PC-3 (cell line): ENCODE results near the gene ABCC9. TPM values are rescaled to one million over a fixed set of nuclear protein-coding genes. Genes with fewer than 3 reads are reported as not detected.

Experiments used
- ATAC-seq: fragments of 200-7000 bp; cut with Tn5 transposase; 2 replicates; pipeline ENCODE4 v1.9.1; 2020; ENCODE audit warnings: mild to moderate bottlenecking, moderate library complexity
- BruUV-seq: library from RNA; stranded (reverse); fragments of 400-500 nt; replicated peaks from 2 replicates; lab custom pipeline; 2021; lab: Mats Ljungman, UMichigan
- CTCF ChIA-PET: fragments of 300-600 bp; sonication (Branson Sonifier 250); formaldehyde crosslinking; loops from one replicate; lab custom pipeline; 2022; ENCODE audit warnings: antibody characterized with exemption; lab: Charles Lee
- POLR2A ChIA-PET: fragments of 300-600 bp; sonication (Branson Sonifier 250); formaldehyde crosslinking; loops from one replicate; lab custom pipeline; 2022; ENCODE audit warnings: antibody characterized with exemption; ENCODE audit not compliant: unreplicated experiment; lab: Charles Lee
- DNase-seq: peaks from one replicate; pipeline ENCODE4 v3.0.0-alpha.2; 2015
- H2AFZ ChIP-seq: fragments of 300-600 bp; sonication (generic); 2 replicates; pipeline ENCODE4 v1.6.0; 2016; ENCODE audit warnings: antibody characterized with exemption, low read length
- H3F3A ChIP-seq: fragments of 300-600 bp; sonication (generic); one replicate; pipeline ENCODE4 v1.6.0; 2017; ENCODE audit warnings: antibody characterized with exemption, low read length, control low read depth, mild to moderate bottlenecking; ENCODE audit not compliant: unreplicated experiment
- H3K27ac ChIP-seq: fragments of 300-600 bp; sonication (generic); 2 replicates; pipeline ENCODE4 v1.5.1; 2016; ENCODE audit warnings: mild to moderate bottlenecking, low read length
- H3K27me3 ChIP-seq: fragments of 300-600 bp; sonication (generic); 2 replicates; pipeline ENCODE4 v1.6.1; 2016; ENCODE audit warnings: low read length, mixed read lengths
- H3K36me3 ChIP-seq: fragments of 300-600 bp; sonication (generic); 2 replicates; pipeline ENCODE4 v1.6.1; 2016; ENCODE audit warnings: low read depth, mixed run types, low read length, mixed read lengths
- H3K4me1 ChIP-seq: fragments of 300-600 bp; sonication (generic); 2 replicates; pipeline ENCODE4 v1.5.1; 2016; ENCODE audit warnings: low read length; ENCODE audit not compliant: insufficient read depth
- H3K4me2 ChIP-seq: fragments of 300-600 bp; sonication (generic); 2 replicates; pipeline ENCODE4 v1.6.0; 2016; ENCODE audit warnings: low read length
- H3K4me3 ChIP-seq: fragments of 300-600 bp; sonication (generic); 2 replicates; pipeline ENCODE4 v1.5.1; 2016; ENCODE audit warnings: mild to moderate bottlenecking, low read length, mixed read lengths
- H3K79me2 ChIP-seq: fragments of 300-600 bp; sonication (generic); 2 replicates; pipeline ENCODE4 v1.6.1; 2017; ENCODE audit warnings: low read length, mixed read lengths
- H3K9ac ChIP-seq: fragments of 300-600 bp; sonication (generic); 2 replicates; pipeline ENCODE4 v1.6.0; 2016; ENCODE audit warnings: mild to moderate bottlenecking, low read length
- H3K9me2 ChIP-seq: fragments of 300-600 bp; sonication (generic); replicated peaks from 2 replicates; pipeline ENCODE4 v1.6.1; 2016; ENCODE audit warnings: mixed run types, low read length, mixed read lengths
- H3K9me3 ChIP-seq: fragments of 300-600 bp; sonication (generic); 2 replicates; pipeline ENCODE4 v1.6.1; 2016; ENCODE audit warnings: low read length, mixed read lengths
- H4K20me1 ChIP-seq: fragments of 300-600 bp; sonication (generic); 2 replicates; pipeline ENCODE4 v1.6.1; 2016; ENCODE audit warnings: low read length, mixed read lengths
- CTCF ChIP-seq: fragments of 300-600 bp; sonication (generic); conservative IDR thresholded peaks from 2 replicates; pipeline ENCODE4 v1.5.1; 2017; ENCODE audit warnings: antibody characterized with exemption, low read depth, mild to moderate bottlenecking, low read length
- EZH2 ChIP-seq: fragments of 300-600 bp; sonication (generic); IDR thresholded peaks from one replicate; pipeline ENCODE4 v1.6.1; 2017; ENCODE audit warnings: antibody characterized with exemption, mild to moderate bottlenecking, low read length; ENCODE audit not compliant: unreplicated experiment
- EZH2phosphoT487 ChIP-seq: fragments of 300-600 bp; sonication (generic); IDR thresholded peaks from 2 replicates; pipeline ENCODE4 v1.6.1; 2018; ENCODE audit warnings: mild to moderate bottlenecking, antibody characterized with exemption, low read length, borderline replicate concordance
- intact Hi-C: fragments of 100-400 bp; cut with micrococcal nuclease; formaldehyde crosslinking; loops from 2 replicates; pipeline ENCODE4 v1.9.0; 2023
- total RNA-seq: library from RNA; depleted of rRNA; stranded (reverse); fragments of >200 nt; gene quantifications from 2 replicates; pipeline ENCODE4 v1.2.3, GENCODE V29; 2014

ABCC9 gene
- total RNA-seq, 1 experiment from 2014 or later, result 0.33 TPM

DNA sequence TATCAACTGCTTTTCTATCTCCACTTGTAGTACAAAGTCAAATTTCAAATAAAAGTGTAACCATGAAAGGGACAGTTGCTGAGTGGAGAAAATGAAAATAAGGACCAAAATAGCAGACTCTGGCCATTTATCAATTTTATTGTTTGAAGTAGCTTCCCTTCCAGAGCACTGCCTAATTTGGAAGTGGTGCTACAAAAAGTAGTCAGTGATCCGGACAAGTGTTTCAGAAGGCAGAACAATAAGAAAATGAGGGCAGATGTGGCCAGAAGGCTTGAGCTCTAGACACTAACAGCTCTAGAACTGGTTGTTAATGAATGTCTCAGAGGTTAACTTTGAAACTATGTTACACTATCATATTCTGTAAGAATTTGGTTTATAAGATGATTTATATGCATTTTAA lies 48.9 kb downstream of the ABCC9 start:
- Histone ChIP-seq H3K27ac (no peak overlapping the region), H3K9me3 (no peaks in the 10 kb centered on the region), H3K4me3 (no peak overlapping the region), H3K9ac (no peak overlapping the region), H3K4me2 (no peak overlapping the region), H4K20me1 (no peaks in the 10 kb centered on the region), H3K4me1 (no peaks in the 10 kb centered on the region), H3F3A (no peaks in the 10 kb centered on the region), H3K27me3 (no peaks in the 10 kb centered on the region), H3K9me2 (no peaks in the 10 kb centered on the region), H3K79me2 (no peaks in the 10 kb centered on the region), H2AFZ (no peak overlapping the region), H3K36me3 (no peaks in the 10 kb centered on the region)
- DNase-seq (no peak), ATAC-seq (no peak)
- intact Hi-C loops, result no loop called here
- ChIA-PET CTCF (no interaction called here), POLR2A (no interaction called here)
- no TSS peak for BruUV-seq
- TF ChIP-seq EZH2, result no peak
- TF ChIP-seq EZH2phosphoT487, result no peak
- no peak for TF ChIP-seq CTCF

GRCh38 chr12:21891751-21892217 lies 49.4 kb downstream of the ABCC9 start:
- H3K79me2 ChIP-seq, result no peaks in the 10 kb centered on the region
- TF ChIP-seq EZH2 (no peak), EZH2phosphoT487 (no peak), CTCF (no peak)
- no peak overlapping the region for H3K4me3 ChIP-seq
- no peaks in the 10 kb centered on the region for H4K20me1 ChIP-seq
- no peaks in the 10 kb centered on the region for H3K9me2 ChIP-seq
- CTCF ChIA-PET, result no interaction called here
- H3K9ac ChIP-seq, result no peak overlapping the region
- H3K27me3 ChIP-seq, result no peaks in the 10 kb centered on the region
- BruUV-seq, result no TSS peak
- intact Hi-C loops, result no loop called here
- POLR2A ChIA-PET, result no interaction called here
- no peak overlapping the region for H3K27ac ChIP-seq
- ATAC-seq, result no peak
- no peaks in the 10 kb centered on the region for H3K4me1 ChIP-seq
- H3F3A ChIP-seq, result no peaks in the 10 kb centered on the region
- H3K4me2 ChIP-seq, result no peak overlapping the region
- no peaks in the 10 kb centered on the region for H3K36me3 ChIP-seq
- H3K9me3 ChIP-seq, result no peaks in the 10 kb centered on the region
- H2AFZ ChIP-seq, result no peak overlapping the region
- no peak for DNase-seq

GRCh38 chr12:21888276-21888863 lies 52.9 kb downstream of the ABCC9 start:
- no peaks in the 10 kb centered on the region for H3K4me1 ChIP-seq
- no peak overlapping the region for H3K27ac ChIP-seq
- no peaks in the 10 kb centered on the region for H3K36me3 ChIP-seq
- no TSS peak for BruUV-seq
- H3K4me3 ChIP-seq, result no peak overlapping the region
- H4K20me1 ChIP-seq, result no peaks in the 10 kb centered on the region
- H3K9me2 ChIP-seq, result no peaks in the 10 kb centered on the region
- POLR2A ChIA-PET, result no interaction called here
- H3K79me2 ChIP-seq, result no peaks in the 10 kb centered on the region
- CTCF ChIA-PET, result no interaction called here
- no peak overlapping the region for H3K4me2 ChIP-seq
- DNase-seq (no peak), ATAC-seq (no peak)
- no peak overlapping the region for H2AFZ ChIP-seq
- intact Hi-C loops, result no loop called here
- TF ChIP-seq EZH2phosphoT487 (no peak), EZH2 (no peak), CTCF (no peak)
- H3F3A ChIP-seq, result no peaks in the 10 kb centered on the region
- no peak overlapping the region for H3K9ac ChIP-seq
- H3K9me3 ChIP-seq, result no peaks in the 10 kb centered on the region
- no peaks in the 10 kb centered on the region for H3K27me3 ChIP-seq
